Umbilical cord (tissue), 2 donors: ENCODE results near the gene FUT6. TPM values are rescaled to one million over a fixed set of nuclear protein-coding genes. Genes with fewer than 3 reads are reported as not detected.
"Not testable (repeated sequence)": the region's sequence is repeated elsewhere in the genome, so short reads cannot be mapped to it uniquely, and the experiment has no call there.

Experiments used
- DNase-seq: peaks from one replicate; pipeline ENCODE4 v3.0.0-alpha.2; 2015; ENCODE audit warnings: low spot score
- total RNA-seq: library from RNA; depleted of rRNA; stranded (reverse); fragments of >200 nt; gene quantifications from one replicate; pipeline ENCODE4 v1.2.3, GENCODE V29; 2014; ENCODE audit warnings: low replicate concordance; ENCODE audit not compliant: insufficient read depth

FUT6 gene
- total RNA-seq, 1 donor from 2014 or later, result 1.7 TPM

DNA sequence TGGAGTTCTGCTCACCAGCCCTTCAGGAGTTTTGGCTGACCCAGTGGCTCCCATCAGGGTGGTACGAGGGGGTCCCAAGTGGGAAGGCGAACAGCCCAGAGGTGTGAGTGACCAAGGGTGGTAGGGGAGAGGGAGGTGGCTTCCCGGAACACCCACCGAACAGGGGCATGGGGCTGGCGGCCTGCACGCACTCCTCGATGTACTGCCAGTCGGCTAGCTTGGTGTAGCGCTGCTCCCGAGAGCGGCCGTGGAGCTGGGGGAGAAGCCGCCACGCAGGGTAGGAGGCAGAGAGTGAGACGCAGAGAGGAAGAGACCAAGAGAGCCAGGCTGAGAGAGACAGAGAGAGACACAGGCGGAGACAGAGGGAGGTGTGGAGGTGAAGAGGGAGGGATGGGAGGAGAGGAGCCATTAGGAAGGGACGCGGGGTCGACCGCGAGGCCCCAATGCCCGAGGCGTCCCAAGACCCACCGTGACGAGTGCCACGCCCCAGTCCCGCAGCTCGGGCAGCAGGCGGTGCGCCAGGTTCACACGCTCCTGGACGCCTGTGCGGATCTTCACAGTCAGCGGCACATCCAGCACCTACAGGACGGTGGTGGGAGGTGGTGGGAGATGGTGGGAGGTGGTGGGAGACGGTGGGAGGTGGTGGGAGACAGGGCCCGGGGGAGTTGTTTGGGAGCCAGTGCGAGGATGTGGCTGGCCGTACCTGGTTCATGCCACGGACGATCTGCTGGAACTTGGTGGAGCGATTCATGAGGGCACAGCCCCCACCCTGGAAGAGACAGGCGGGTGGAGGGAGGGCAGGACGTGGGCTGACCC, 52.7 kb downstream of the FUT6 start:
- DNase-seq, result no peak

DNA sequence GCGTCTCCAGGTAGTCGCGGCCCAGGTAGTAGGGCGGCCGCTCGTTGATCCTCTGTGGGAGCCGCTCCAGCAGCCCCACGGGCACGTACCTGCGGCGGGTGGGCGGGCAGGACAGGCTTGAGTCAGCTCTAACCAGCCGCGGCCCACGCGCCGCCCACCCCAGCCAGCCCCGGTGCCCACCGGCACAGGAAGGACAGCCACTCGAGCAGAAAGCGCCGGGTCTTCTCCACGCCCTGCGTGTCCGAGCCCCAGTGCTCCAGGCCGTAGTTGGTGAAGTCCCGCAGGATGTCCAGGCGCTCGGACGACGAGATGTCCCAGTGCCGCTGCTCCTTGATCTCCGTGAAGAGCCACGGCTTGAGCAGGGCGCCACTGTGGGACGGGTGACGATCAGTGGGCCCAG, 54.1 kb downstream of the FUT6 start:
- DNase-seq, result no peak

DNA sequence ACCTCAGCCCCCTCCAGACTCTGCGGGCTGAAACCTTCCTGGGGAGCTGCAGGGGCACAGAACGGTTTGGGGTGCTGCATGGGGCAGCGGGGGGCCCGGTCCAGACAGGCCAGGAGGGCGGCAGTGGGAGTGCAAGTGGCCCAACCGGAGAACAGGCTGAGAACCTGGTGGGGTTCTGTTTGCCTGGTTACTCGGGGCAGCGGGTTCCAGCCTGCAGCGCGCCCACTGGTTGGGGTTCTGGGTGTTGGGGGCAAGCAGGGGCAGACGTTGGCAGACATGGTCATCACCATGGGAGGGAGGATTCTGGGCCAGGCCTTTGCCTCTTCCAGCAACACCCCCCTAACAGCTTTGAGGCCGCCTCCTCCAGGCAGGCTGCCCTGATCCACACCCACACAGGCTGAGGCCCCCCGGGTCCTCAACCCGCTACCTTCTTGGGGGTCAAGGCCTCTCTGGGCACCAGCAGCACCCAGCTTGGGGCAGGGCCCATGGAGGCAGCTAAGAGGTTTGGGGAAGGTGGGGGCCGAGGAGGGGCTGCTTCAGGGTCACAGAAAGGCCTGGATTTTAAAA, 54.8 kb downstream of the FUT6 start, which contains the start of gene PRR22:
TSS of gene PRR22 (minus strand) at position 166 of the 567 bp plus-strand sequence. CDS start at position 80, 86 bp downstream.
- no peak for DNase-seq

DNA sequence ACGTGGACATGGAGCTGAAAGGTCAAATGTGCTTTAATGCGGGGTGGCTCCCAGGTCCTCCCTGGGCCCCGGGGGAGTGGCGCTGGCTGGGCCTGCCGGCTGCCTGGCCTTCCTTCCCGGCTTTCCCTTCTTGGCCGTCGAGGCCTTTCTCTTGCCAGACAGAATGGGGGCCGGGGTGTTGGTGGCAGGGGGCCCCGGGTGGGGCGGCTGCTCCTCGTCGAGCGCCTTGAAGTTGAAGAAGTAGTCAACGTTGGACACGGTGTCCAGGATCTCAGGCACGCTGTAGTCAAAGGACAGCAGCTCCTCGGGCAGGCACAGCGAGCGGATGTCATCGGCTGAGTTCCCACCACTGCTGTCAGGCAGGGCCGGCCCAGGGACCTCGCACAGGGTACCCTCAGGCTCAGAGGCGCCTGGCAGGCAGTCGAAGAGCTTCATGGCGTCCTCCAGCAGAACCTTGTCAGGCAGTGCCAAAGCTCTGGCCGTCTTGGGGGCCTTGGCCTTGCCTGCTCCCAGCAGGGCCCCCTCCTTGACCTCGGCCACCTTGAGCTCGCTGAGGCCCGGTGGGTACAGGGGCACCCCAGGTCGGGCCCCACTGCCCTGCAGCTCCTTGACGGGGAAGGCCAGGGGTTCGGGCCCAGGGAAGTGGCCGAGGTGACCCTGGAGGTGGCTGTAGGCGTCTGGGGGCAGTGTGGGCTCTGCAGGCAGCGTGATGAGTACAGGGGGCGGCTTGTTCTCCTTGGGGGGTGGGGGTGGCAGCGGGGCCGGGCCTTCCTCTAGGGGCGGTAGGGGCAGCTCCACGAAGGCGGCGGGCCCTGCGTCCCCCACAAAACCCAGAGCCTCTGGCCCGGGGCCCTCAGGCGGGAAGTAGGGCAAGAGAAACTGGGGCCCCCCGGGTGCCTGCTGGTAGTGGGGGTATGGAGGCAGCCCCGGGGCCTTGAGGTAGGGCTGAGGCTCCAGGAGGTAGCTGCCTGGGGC, 56.3 kb downstream of the FUT6 start:
- no peak for DNase-seq

DNA sequence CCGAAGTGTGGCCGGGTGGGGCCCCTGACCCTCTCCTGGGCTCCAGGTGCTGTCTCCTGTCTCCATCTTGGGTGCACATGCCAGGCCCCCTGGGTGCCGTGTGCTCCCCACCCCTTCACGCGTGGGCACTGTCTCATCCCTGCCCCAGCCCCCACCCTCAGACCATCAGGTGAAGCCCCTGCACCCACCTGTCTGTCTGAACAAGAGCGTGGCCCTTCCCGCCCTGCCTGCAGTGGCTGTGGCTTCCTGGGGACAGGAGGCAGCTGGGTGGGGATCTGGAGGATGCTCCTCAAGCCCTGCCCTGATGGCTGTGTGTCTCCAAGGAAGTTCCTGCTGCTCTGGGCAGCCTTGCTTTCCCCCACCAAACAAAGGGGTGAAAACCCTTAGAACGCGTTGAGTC, 57.2 kb downstream of the FUT6 start:
- no peak for DNase-seq

DNA sequence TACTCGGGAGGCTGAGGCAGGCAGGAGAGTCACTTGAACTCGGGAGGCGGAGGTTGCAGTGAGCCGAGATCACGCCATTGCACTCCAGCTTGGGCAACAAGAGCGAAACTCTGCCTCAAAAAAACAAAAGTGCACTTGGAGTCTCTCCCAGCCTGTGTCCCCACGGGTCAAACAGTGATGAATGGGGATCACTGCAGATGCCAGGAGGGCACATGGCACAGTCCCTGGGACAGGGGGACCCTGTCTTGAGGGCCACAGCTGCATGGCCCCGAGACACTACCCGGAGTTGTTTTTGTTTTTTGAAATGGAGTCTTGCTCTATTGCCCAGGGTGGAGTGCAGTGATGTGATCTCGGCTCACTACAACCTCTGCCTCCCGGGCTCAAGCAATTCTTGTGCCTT, 58.6 kb downstream of the FUT6 start:
- not testable (repeated sequence) for DNase-seq

Other genes starting within 250 kb of the FUT6 start
- gene SAFB2, start 216.9 kb downstream of the FUT6 start, total RNA-seq, result 34.7 TPM
- gene SAFB, start 216.6 kb downstream of the FUT6 start, total RNA-seq, result 43.1 TPM
- 18.8 TPM for gene MICOS13, start 159.2 kb downstream of the FUT6 start, total RNA-seq
- 14.9 TPM for gene HSD11B1L, start 158.7 kb downstream of the FUT6 start, total RNA-seq
- gene RPL36, start 149.4 kb downstream of the FUT6 start, total RNA-seq, result 530 TPM
- gene LONP1, start 119.6 kb downstream of the FUT6 start, total RNA-seq, result 32.5 TPM
- gene CATSPERD, start 119.1 kb downstream of the FUT6 start, total RNA-seq, result not detected
- 3.4 TPM for gene PRR22, start 55.0 kb downstream of the FUT6 start, total RNA-seq
- 164 TPM for gene DUS3L, start 48.5 kb downstream of the FUT6 start, total RNA-seq
- 0.72 TPM for gene NRTN, start 34.6 kb downstream of the FUT6 start, total RNA-seq
- 4.8 TPM for gene FUT3, start 11.7 kb upstream of the FUT6 start, total RNA-seq
- not detected for gene FUT5, start 30.8 kb upstream of the FUT6 start, total RNA-seq
- 245 TPM for gene NDUFA11, start 64.1 kb upstream of the FUT6 start, total RNA-seq
- gene VMAC, start 65.2 kb upstream of the FUT6 start, total RNA-seq, result 9.1 TPM
- gene CAPS, start 74.6 kb upstream of the FUT6 start, total RNA-seq, result 30.8 TPM
- 38.8 TPM for gene RANBP3, start 138.4 kb upstream of the FUT6 start, total RNA-seq